Measurements from ENCODE around the gene ADK.

GRCh38 chr10:74379474-74379873 is 228.5 kb downstream of the ADK start:
- TF ChIP-seq CTCF (conservative IDR thresholded peaks at IDR 0.05; ENCODE audit: low read length) (no peak), EZH2phosphoT487 (IDR thresholded peaks at IDR 0.05; ENCODE audit: borderline replicate concordance) (no peak)

Measured in Loucy (cell line).